MM.1S (cell line): Measurements from ENCODE around the gene ADARB1.

Experiments used
- DNase-seq: peaks from one replicate; pipeline ENCODE4 v3.0.0-alpha.2; 2015
- H2AFZ ChIP-seq: fragments of 300-600 bp; sonication (generic); 2 replicates; pipeline ENCODE4 v1.6.0; 2016; ENCODE audit warnings: antibody characterized with exemption, low read length
- H3F3A ChIP-seq: fragments of 300-600 bp; sonication (generic); 2 replicates; pipeline ENCODE4 v1.6.1; 2016; ENCODE audit warnings: mild to moderate bottlenecking, antibody characterized with exemption, low read length, moderate library complexity, mixed read lengths; ENCODE audit not compliant: insufficient read depth
- H3K27ac ChIP-seq: fragments of 300-600 bp; sonication (generic); 2 replicates; pipeline ENCODE4 v1.5.1; 2016; ENCODE audit warnings: mild to moderate bottlenecking, low read length
- H3K27me3 ChIP-seq: fragments of 300-600 bp; sonication (generic); replicated peaks from 2 replicates; pipeline ENCODE4 v1.6.0; 2016; ENCODE audit warnings: low read length; ENCODE audit not compliant: insufficient read depth
- H3K36me3 ChIP-seq: fragments of 300-600 bp; sonication (generic); replicated peaks from 2 replicates; pipeline ENCODE4 v1.6.1; 2016; ENCODE audit warnings: mild to moderate bottlenecking, low read length, mixed read lengths; ENCODE audit not compliant: insufficient read depth
- H3K4me1 ChIP-seq: fragments of 300-600 bp; sonication (generic); 2 replicates; pipeline ENCODE4 v1.6.1; 2016; ENCODE audit warnings: low read length, mixed read lengths
- H3K4me2 ChIP-seq: fragments of 300-600 bp; sonication (generic); 2 replicates; pipeline ENCODE4 v1.6.0; 2016; ENCODE audit warnings: low read depth, low read length
- H3K4me3 ChIP-seq: fragments of 300-600 bp; sonication (generic); 2 replicates; pipeline ENCODE4 v1.5.1; 2016; ENCODE audit warnings: low read length, mixed read lengths
- H3K79me2 ChIP-seq: fragments of 300-600 bp; sonication (generic); 2 replicates; pipeline ENCODE4 v1.6.1; 2016; ENCODE audit warnings: mixed run types, low read length, mixed read lengths
- H3K9ac ChIP-seq: fragments of 300-600 bp; sonication (generic); 2 replicates; pipeline ENCODE4 v1.6.1; 2016; ENCODE audit warnings: low read length, mixed read lengths
- H3K9me2 ChIP-seq: fragments of 300-600 bp; sonication (generic); replicated peaks from 2 replicates; pipeline ENCODE4 v1.6.1; 2016; ENCODE audit warnings: mild to moderate bottlenecking, low read length, mixed read lengths; ENCODE audit not compliant: insufficient read depth
- H3K9me3 ChIP-seq: fragments of 300-600 bp; sonication (generic); replicated peaks from 2 replicates; pipeline ENCODE4 v1.6.1; 2016; ENCODE audit warnings: mild to moderate bottlenecking, low read length, mixed read lengths; ENCODE audit not compliant: insufficient read depth
- H4K20me1 ChIP-seq: fragments of 300-600 bp; sonication (generic); 2 replicates; pipeline ENCODE4 v1.6.1; 2016; ENCODE audit warnings: mild to moderate bottlenecking, low read length, moderate library complexity, mixed read lengths; ENCODE audit not compliant: insufficient read depth
- EZH2 ChIP-seq: fragments of 300-600 bp; sonication (generic); optimal IDR thresholded peaks from 2 replicates; pipeline ENCODE3; 2017; ENCODE audit warnings: low read depth, mild to moderate bottlenecking, antibody characterized with exemption, low read length, mixed read lengths
- EZH2phosphoT487 ChIP-seq: fragments of 300-600 bp; sonication (generic); IDR thresholded peaks from 2 replicates; pipeline ENCODE4 v1.6.1; 2018; ENCODE audit warnings: antibody characterized with exemption, low read length
- TF ChIP-seq, protein P1 (sequence below): fragments of 300-600 bp; sonication (generic); IDR thresholded peaks from 2 replicates; pipeline ENCODE4 v1.5.1; 2016; ENCODE audit warnings: antibody characterized with exemption, low read length, mixed read lengths

The ADARB1 gene

DNA sequence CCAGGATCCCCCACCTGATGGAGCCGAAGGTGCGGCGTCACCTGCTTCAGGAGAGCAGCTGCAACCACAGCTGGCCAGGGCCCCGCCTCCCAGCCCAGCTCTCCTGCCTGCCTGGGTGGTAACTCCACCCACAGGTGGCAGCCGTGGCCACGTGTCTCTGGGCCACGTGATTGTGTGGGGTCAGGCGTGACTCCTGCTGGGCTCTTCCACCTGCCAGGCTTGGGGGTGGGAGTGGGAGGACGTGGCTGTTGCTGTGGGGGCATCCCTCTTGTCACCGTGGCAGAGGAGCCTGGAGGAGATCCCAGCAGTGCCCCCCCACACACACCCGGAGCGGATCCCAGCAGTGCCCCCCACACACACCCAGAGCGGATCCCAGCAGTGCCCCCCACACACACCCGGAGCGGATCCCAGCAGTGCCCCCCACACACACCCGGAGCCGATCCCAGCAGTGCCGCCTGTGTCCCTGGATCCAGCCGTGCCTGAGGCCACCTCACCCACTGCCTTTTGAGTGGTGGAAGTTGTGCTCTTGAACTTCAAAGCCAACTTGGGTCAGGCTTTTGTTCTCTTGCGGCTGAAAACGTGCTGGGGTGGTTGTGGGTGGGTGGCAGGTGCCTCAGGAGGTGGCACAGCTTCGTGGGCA is 181.1 kb downstream of the ADARB1 start:
- H3K4me1 ChIP-seq = peaks cover 6% of the 10 kb centered on the region; the same call in 1 of the 2 replicates
- peak overlapping the region; percentile 47 for H2AFZ ChIP-seq
- no peak overlapping the region for H3K27ac ChIP-seq
- H3F3A ChIP-seq = no peaks in the 10 kb centered on the region
- H3K9me2 ChIP-seq = no peaks in the 10 kb centered on the region
- H3K9ac ChIP-seq = no peak overlapping the region
- H4K20me1 ChIP-seq = no peaks in the 10 kb centered on the region
- no peaks in the 10 kb centered on the region for H3K79me2 ChIP-seq
- peak; percentile 87 for DNase-seq
- peak overlapping the region; percentile 32 for H3K4me3 ChIP-seq
- H3K9me3 ChIP-seq = no peaks in the 10 kb centered on the region
- no peaks in the 10 kb centered on the region for H3K36me3 ChIP-seq
- peak overlapping the region; percentile 48 for H3K4me2 ChIP-seq
- TF ChIP-seq, protein P1, sequence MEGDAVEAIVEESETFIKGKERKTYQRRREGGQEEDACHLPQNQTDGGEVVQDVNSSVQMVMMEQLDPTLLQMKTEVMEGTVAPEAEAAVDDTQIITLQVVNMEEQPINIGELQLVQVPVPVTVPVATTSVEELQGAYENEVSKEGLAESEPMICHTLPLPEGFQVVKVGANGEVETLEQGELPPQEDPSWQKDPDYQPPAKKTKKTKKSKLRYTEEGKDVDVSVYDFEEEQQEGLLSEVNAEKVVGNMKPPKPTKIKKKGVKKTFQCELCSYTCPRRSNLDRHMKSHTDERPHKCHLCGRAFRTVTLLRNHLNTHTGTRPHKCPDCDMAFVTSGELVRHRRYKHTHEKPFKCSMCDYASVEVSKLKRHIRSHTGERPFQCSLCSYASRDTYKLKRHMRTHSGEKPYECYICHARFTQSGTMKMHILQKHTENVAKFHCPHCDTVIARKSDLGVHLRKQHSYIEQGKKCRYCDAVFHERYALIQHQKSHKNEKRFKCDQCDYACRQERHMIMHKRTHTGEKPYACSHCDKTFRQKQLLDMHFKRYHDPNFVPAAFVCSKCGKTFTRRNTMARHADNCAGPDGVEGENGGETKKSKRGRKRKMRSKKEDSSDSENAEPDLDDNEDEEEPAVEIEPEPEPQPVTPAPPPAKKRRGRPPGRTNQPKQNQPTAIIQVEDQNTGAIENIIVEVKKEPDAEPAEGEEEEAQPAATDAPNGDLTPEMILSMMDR = no peak
- TF ChIP-seq EZH2phosphoT487 (no peak), EZH2 (no peak)
- H3K27me3 ChIP-seq = peaks cover 94% of the 10 kb centered on the region

DNA sequence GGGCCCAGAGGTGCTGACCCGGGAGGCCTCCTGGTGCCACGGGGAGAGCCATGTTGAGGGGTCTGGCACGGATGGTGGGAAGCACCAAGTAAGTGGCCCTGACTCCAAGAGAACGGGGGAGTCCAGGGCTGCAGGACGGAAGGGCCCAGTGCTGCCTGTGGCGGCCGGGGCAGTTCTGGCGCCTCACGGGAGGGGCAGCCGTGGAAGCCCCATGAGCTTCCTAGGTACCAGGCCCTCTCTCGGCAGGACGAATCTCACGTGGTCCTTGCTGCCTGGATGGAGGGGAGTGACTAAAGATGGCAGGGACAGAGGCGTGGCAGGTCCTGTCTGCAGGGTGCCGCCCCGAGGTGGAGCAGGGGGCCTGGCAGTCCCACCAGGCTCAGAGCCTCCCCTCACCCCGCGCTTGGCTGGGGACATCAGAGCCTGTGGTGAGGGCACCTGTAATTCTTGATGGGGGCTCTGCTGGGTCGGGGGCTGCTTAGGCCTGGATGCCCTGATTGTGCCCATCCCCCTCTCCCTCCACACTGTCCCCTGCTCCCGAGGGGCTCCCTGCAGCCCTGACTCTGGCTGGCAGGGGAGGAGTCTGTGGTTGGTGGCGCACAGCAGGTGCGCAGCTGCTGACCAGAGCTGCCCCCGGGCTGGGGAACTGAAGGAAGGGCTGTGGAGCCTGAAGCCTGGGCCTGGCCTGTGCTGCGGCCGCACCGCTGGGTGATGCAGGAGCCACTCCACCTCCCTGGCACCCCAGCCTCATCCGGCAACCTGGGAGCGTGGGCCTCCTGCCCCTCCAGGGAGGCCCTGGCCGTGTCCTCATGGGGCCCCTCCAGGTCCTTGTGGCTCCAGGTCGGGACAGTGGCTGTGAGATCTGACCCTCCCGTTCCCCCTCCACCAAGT is 181.9 kb downstream of the ADARB1 start:
- Histone ChIP-seq H2AFZ (peak overlapping the region; percentile 47), H3K36me3 (no peaks in the 10 kb centered on the region), H4K20me1 (no peaks in the 10 kb centered on the region), H3K4me3 (no peak overlapping the region), H3K79me2 (no peaks in the 10 kb centered on the region), H3K4me1 (peaks cover 6% of the 10 kb centered on the region; the same call in 1 of the 2 replicates), H3K9me2 (no peaks in the 10 kb centered on the region), H3K27ac (no peak overlapping the region), H3K27me3 (peaks cover 88% of the 10 kb centered on the region), H3F3A (no peaks in the 10 kb centered on the region), H3K9me3 (no peaks in the 10 kb centered on the region), H3K9ac (no peak overlapping the region), H3K4me2 (no peak overlapping the region)
- TF ChIP-seq, protein P1 = no peak
- TF ChIP-seq EZH2 = no peak
- TF ChIP-seq EZH2phosphoT487 = no peak
- no peak for DNase-seq

DNA sequence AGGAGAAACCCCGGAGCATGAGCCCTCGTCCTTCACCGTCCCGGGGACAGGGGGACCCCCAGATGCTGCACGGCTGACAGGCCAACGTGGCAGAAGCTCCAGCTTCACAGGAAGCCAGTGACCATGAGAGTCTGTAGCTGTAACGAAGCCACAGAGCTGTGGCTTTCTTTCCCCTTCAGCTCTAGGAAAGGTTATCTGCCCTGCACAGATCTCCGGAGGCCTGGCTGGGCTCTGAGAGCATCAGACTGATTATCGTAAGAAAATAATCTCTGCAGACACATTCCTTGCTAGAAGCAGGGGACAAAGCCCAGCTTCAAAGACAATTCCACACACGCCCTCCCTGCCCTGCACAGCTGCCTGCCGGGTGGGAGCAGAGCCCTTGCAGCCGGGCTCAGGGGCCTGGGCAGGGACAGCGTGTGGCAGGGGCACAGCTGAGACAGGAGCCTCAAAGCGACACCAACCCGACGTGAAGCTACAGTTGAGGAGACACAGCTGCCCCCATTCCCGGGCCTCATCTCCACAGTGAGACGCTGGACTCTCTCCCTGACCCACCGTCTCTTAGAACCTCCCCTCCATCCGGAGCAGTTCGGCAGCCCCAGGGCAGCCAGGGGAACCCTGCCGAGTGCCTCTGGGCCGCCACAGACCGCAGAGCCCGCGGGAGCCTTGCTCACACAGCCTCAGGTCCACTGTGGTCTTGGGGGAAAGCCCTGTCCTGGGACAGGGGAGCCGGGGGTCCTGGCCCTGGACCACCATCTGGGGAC is 182.7 kb downstream of the ADARB1 start:
- Histone ChIP-seq H3K27ac (no peak overlapping the region), H3K9me3 (no peaks in the 10 kb centered on the region), H3K27me3 (peaks cover 80% of the 10 kb centered on the region), H3K36me3 (no peaks in the 10 kb centered on the region), H3K9me2 (no peaks in the 10 kb centered on the region), H3F3A (no peaks in the 10 kb centered on the region), H4K20me1 (no peaks in the 10 kb centered on the region), H3K9ac (no peak overlapping the region), H3K4me1 (peaks cover 6% of the 10 kb centered on the region; the same call in 1 of the 2 replicates), H3K4me3 (no peak overlapping the region), H2AFZ (no peak overlapping the region), H3K4me2 (no peak overlapping the region), H3K79me2 (no peaks in the 10 kb centered on the region)
- no peak for TF ChIP-seq EZH2phosphoT487
- TF ChIP-seq, protein P1 = no peak
- no peak for TF ChIP-seq EZH2
- no peak for DNase-seq
